Measurements from ENCODE around the gene MN1. TPM values are rescaled to one million over a fixed set of nuclear protein-coding genes. Genes with fewer than 3 reads are reported as not detected.

The MN1 gene
- total RNA-seq, 1 donor, result 55.9 TPM

- no peak for TF ChIP-seq CTCF (IDR thresholded peaks at IDR 0.05; ENCODE audit: insufficient read depth, low read length)
- DNase-seq (ENCODE audit: low read depth), result no peak
- H3K4me3 ChIP-seq (ENCODE audit: low read depth, low read length), result peak overlapping the region; percentile 83
Measured at GRCh38 chr22:27796829-27797519, 4.6 kb downstream of the MN1 start.

GRCh38 chr22:27795696-27796517, 5.6 kb downstream of the MN1 start:
- peak overlapping the region; percentile 83 for H3K4me3 ChIP-seq (ENCODE audit: low read depth, low read length)
- no peak for TF ChIP-seq CTCF (IDR thresholded peaks at IDR 0.05; ENCODE audit: insufficient read depth, low read length)
- DNase-seq (ENCODE audit: low read depth), result no peak

- no peak for DNase-seq (ENCODE audit: low read depth)
- no peak for TF ChIP-seq CTCF (IDR thresholded peaks at IDR 0.05; ENCODE audit: insufficient read depth, low read length)
- peak overlapping the region; percentile 83 for H3K4me3 ChIP-seq (ENCODE audit: low read depth, low read length)
Measured at GRCh38 chr22:27795053-27795452, 6.5 kb downstream of the MN1 start.

GRCh38 chr22:27794226-27794625, 7.3 kb downstream of the MN1 start:
- DNase-seq (ENCODE audit: low read depth), result no peak
- no peak for TF ChIP-seq CTCF (IDR thresholded peaks at IDR 0.05; ENCODE audit: insufficient read depth, low read length)
- peak overlapping the region; percentile 83 for H3K4me3 ChIP-seq (ENCODE audit: low read depth, low read length)

GRCh38 chr22:27793576-27793975, 8.0 kb downstream of the MN1 start:
- peak overlapping the region; percentile 83 for H3K4me3 ChIP-seq (ENCODE audit: low read depth, low read length)
- no peak for TF ChIP-seq CTCF (IDR thresholded peaks at IDR 0.05; ENCODE audit: insufficient read depth, low read length)

GRCh38 chr22:27792452-27793161, 8.9 kb downstream of the MN1 start:
- DNase-seq (ENCODE audit: low read depth), result no peak
- peak overlapping the region; percentile 45 for H3K4me3 ChIP-seq (ENCODE audit: low read depth, low read length)
- no peak for TF ChIP-seq CTCF (IDR thresholded peaks at IDR 0.05; ENCODE audit: insufficient read depth, low read length)

More at GRCh38 chr22:27793576-27793975, 8.0 kb downstream of the MN1 start:
- DNase-seq (ENCODE audit: low read depth), result no peak
